H9 (cell line): ENCODE measurements around the gene LRFN2. TPM values are rescaled to one million over a fixed set of nuclear protein-coding genes. Genes with fewer than 3 reads are reported as not detected.

ENCODE experiments used
- DNase-seq: peaks from one replicate; pipeline ENCODE4 v3.0.0-alpha.2; 2017
- H2AFZ ChIP-seq: one replicate; pipeline ENCODE4 v1.6.1; 2013; ENCODE audit warnings: mild to moderate bottlenecking, low read length, control low read depth, moderate library complexity
- H2AK5ac ChIP-seq: 2 replicates; pipeline ENCODE4 v1.6.1; 2013; ENCODE audit warnings: low read length, control low read depth, mixed read lengths; ENCODE audit not compliant: insufficient read length
- H2BK120ac ChIP-seq: one replicate; pipeline ENCODE4 v1.6.1; 2013; ENCODE audit warnings: low read depth, mild to moderate bottlenecking, low read length, control low read depth, inconsistent platforms; ENCODE audit not compliant: poor library complexity, severe bottlenecking
- H2BK12ac ChIP-seq: 2 replicates; pipeline ENCODE4 v1.6.1; 2013; ENCODE audit warnings: low read length, control low read depth, mixed read lengths, low read depth; ENCODE audit not compliant: insufficient read length
- H2BK15ac ChIP-seq: 2 replicates; pipeline ENCODE4 v1.6.1; 2013; ENCODE audit warnings: low read depth, low read length, control low read depth
- H2BK20ac ChIP-seq: one replicate; pipeline ENCODE4 v1.6.1; 2013; ENCODE audit warnings: low read depth, mild to moderate bottlenecking, low read length, control low read depth, inconsistent platforms; ENCODE audit not compliant: poor library complexity, severe bottlenecking
- H2BK5ac ChIP-seq: 2 replicates; pipeline ENCODE4 v1.6.1; 2013; ENCODE audit warnings: low read length, control low read depth, mixed read lengths; ENCODE audit not compliant: insufficient read length
- H3K14ac ChIP-seq: 2 replicates; pipeline ENCODE4 v1.6.1; 2013; ENCODE audit warnings: low read length, control low read depth; ENCODE audit not compliant: insufficient read depth
- H3K18ac ChIP-seq: 2 replicates; pipeline ENCODE4 v1.6.1; 2013; ENCODE audit warnings: low read depth, mild to moderate bottlenecking, mixed read lengths, low read length, control low read depth; ENCODE audit not compliant: insufficient read length
- H3K23ac ChIP-seq: 2 replicates; pipeline ENCODE4 v1.6.1; 2013; ENCODE audit warnings: low read length, control low read depth, mixed read lengths, low read depth; ENCODE audit not compliant: insufficient read length
- H3K23me2 ChIP-seq: 2 replicates; pipeline ENCODE4 v1.6.1; 2013; ENCODE audit warnings: low read depth, mild to moderate bottlenecking, mixed read lengths, low read length, control low read depth; ENCODE audit not compliant: insufficient read length, poor library complexity, severe bottlenecking
- H3K27ac ChIP-seq: 2 replicates; pipeline ENCODE4 v1.5.1; 2013; ENCODE audit warnings: low read length, control low read depth, mixed read lengths, low read depth; ENCODE audit not compliant: insufficient read length
- H3K27me3 ChIP-seq: 2 replicates; pipeline ENCODE4 v1.6.1; 2013; ENCODE audit warnings: low read length, control low read depth, inconsistent platforms; ENCODE audit not compliant: insufficient read depth
- H3K4ac ChIP-seq: 2 replicates; pipeline ENCODE4 v1.6.1; 2013; ENCODE audit warnings: low read depth, mild to moderate bottlenecking, control low read depth, inconsistent platforms, low read length, moderate library complexity
- H3K4me1 ChIP-seq: 2 replicates; pipeline ENCODE4 v1.6.1; 2013; ENCODE audit warnings: low read length, control low read depth, inconsistent platforms; ENCODE audit not compliant: insufficient read depth
- H3K4me2 ChIP-seq: 2 replicates; pipeline ENCODE4 v1.6.1; 2013; ENCODE audit warnings: low read length, control low read depth, mixed read lengths; ENCODE audit not compliant: insufficient read length, insufficient read depth
- H3K56ac ChIP-seq: 2 replicates; pipeline ENCODE4 v1.6.1; 2013; ENCODE audit warnings: low read depth, mild to moderate bottlenecking, mixed read lengths, low read length, control low read depth; ENCODE audit not compliant: insufficient read length
- H3K79me1 ChIP-seq: 2 replicates; pipeline ENCODE4 v1.6.1; 2013; ENCODE audit warnings: low read depth, mild to moderate bottlenecking, moderate library complexity, low read length, control low read depth, inconsistent platforms; ENCODE audit not compliant: insufficient read depth, poor library complexity, severe bottlenecking
- H3K79me2 ChIP-seq: 2 replicates; pipeline ENCODE4 v1.6.1; 2013; ENCODE audit warnings: low read length, control low read depth, inconsistent platforms; ENCODE audit not compliant: insufficient read depth
- H3K9ac ChIP-seq: 2 replicates; pipeline ENCODE4 v1.6.1; 2013; ENCODE audit warnings: low read length, control low read depth, mixed read lengths; ENCODE audit not compliant: insufficient read length; ENCODE audit errors: extremely low read depth
- H3K9me3 ChIP-seq: one replicate; pipeline ENCODE4 v1.6.1; 2013; ENCODE audit warnings: low read depth, low read length, inconsistent platforms; ENCODE audit not compliant: control insufficient read depth
- H3T11ph ChIP-seq: one replicate; pipeline ENCODE4 v1.6.1; 2013; ENCODE audit warnings: mild to moderate bottlenecking, low read length, control low read depth, inconsistent platforms
- H4K20me1 ChIP-seq: one replicate; pipeline ENCODE4 v1.6.1; 2013; ENCODE audit not compliant: control insufficient read depth, insufficient read length, insufficient read depth
- H4K5ac ChIP-seq: 2 replicates; pipeline ENCODE4 v1.6.1; 2013; ENCODE audit warnings: low read depth, mild to moderate bottlenecking, mixed read lengths, low read length, control low read depth; ENCODE audit not compliant: insufficient read length
- H4K8ac ChIP-seq: replicated peaks from 2 replicates; pipeline ENCODE4 v1.6.1; 2013; ENCODE audit warnings: low read length, control low read depth, mixed read lengths, low read depth; ENCODE audit not compliant: insufficient read length
- H4K91ac ChIP-seq: 2 replicates; pipeline ENCODE4 v1.6.1; 2013; ENCODE audit warnings: low read depth, mild to moderate bottlenecking, moderate library complexity, mixed read lengths, low read length, control low read depth; ENCODE audit not compliant: insufficient read length
- H3K27ac Mint-ChIP-seq, 3 experiments: 2 replicates in 2 of 3; 3 replicates in 1 of 3; pipeline ENCODE4 v1.8.0; 2020 to 2021; ENCODE audit warnings: mixed read lengths in 3 of 3, mild to moderate bottlenecking in 1 of 3, moderate library complexity in 1 of 3
- H3K27me3 Mint-ChIP-seq: 2 replicates; pipeline ENCODE4 v1.8.0; 2021; ENCODE audit warnings: low read depth, mild to moderate bottlenecking, moderate library complexity, mixed read lengths
- H3K36me3 Mint-ChIP-seq, 3 experiments: 2 replicates in 2 of 3; 3 replicates in 1 of 3; pipeline ENCODE4 v1.8.0; 2020 to 2021; ENCODE audit warnings: low read depth in 3 of 3, mixed read lengths in 3 of 3; ENCODE audit not compliant: insufficient read depth in 1 of 3
- H3K4me1 Mint-ChIP-seq, 2 experiments: 2 replicates each; pipeline ENCODE4 v1.8.0; 2020; ENCODE audit warnings: mixed read lengths in 2 of 2
- H3K4me3 Mint-ChIP-seq, 2 experiments: 2 replicates in 1 of 2; 3 replicates in 1 of 2; pipeline ENCODE4 v1.8.0; 2020 to 2021; ENCODE audit warnings: mild to moderate bottlenecking in 2 of 2, mixed read lengths in 2 of 2, moderate library complexity in 1 of 2
- H3K9me3 Mint-ChIP-seq, 2 experiments: 2 replicates in 1 of 2; 3 replicates in 1 of 2; pipeline ENCODE4 v1.8.0; 2020; ENCODE audit warnings: mild to moderate bottlenecking in 2 of 2, mixed read lengths in 2 of 2, moderate library complexity in 1 of 2
- CTCF ChIP-seq: fragments of 200-600 bp; sonication (generic); conservative IDR thresholded peaks from 3 replicates; pipeline ENCODE4 v1.8.0; 2021; ENCODE audit warnings: antibody characterized with exemption, mild to moderate bottlenecking
- WGBS: extraction: QIAGEN DNeasy Blood & Tissue Kit; methylation state at CpG from one replicate; pipeline ENCODE4 v1.1.7; 2013; ENCODE audit warnings: missing lambda C conversion rate, low lambda C conversion rate, mixed read lengths; ENCODE audit not compliant: insufficient read length; ENCODE audit errors: extremely low coverage; 5-methylcytosine and 5-hydroxymethylcytosine counted together
- total RNA-seq: library from RNA; stranded (reverse); gene quantifications from 2 replicates; pipeline ENCODE4 v1.2.1, GENCODE V29; 2021

LRFN2 gene
- total RNA-seq, 1 experiment from 2014 or later: 0.11 TPM

- H3K4me3 Mint-ChIP-seq: no peak overlapping the region
- WGBS: no CpG with 5 or more reads among the region's 7 CpGs
- H3K4me1 ChIP-seq: peaks cover 5% of the 10 kb centered on the region; the same call in 1 of the 2 replicates
Measured at GRCh38 chr6:40556881-40557280, 30.3 kb downstream of the LRFN2 start.

More at GRCh38 chr6:40556881-40557280, 30.3 kb downstream of the LRFN2 start:
- Mint-ChIP-seq H3K9me3 (no peaks in the 10 kb centered on the region), H3K27me3 (peaks cover 1% of the 10 kb centered on the region; the same call in 1 of the 2 replicates), H3K4me1 (peaks cover 36 to 51% of the 10 kb centered on the region in 2 experiments), H3K27ac (no peak overlapping the region), H3K36me3 (no peaks in the 10 kb centered on the region)
- Histone ChIP-seq H4K8ac (no peak overlapping the region), H3K4me2 (no peak overlapping the region), H3K9ac (no peak overlapping the region), H2BK12ac (no peak overlapping the region), H3K79me2 (no peaks in the 10 kb centered on the region), H2BK20ac (no peak overlapping the region), H3K27me3 (no peaks in the 10 kb centered on the region), H4K91ac (no peak overlapping the region), H3K4ac (no peak overlapping the region), H3K23me2 (no peaks in the 10 kb centered on the region), H2AK5ac (no peak overlapping the region), H3T11ph (no peak overlapping the region), H2BK120ac (no peak overlapping the region), H4K5ac (no peak overlapping the region), H4K20me1 (no peaks in the 10 kb centered on the region), H3K56ac (no peak overlapping the region), H3K14ac (no peak overlapping the region), H3K79me1 (no peaks in the 10 kb centered on the region), H3K9me3 (no peaks in the 10 kb centered on the region), H3K27ac (no peak overlapping the region), H2BK5ac (no peak overlapping the region), H3K18ac (no peak overlapping the region), H2BK15ac (no peak overlapping the region), H2AFZ (no peak overlapping the region), H3K23ac (no peak overlapping the region)
- TF ChIP-seq CTCF: no peak
- DNase-seq: no peak
